Small intestine (tissue), 7 donors: Measurements from ENCODE around the gene TCF7L2. TPM values are rescaled to one million over a fixed set of nuclear protein-coding genes. Genes with fewer than 3 reads are reported as not detected.
"Not testable (repeated sequence)": the region's sequence is repeated elsewhere in the genome, so short reads cannot be mapped to it uniquely, and the experiment has no call there.

Experiments used
- DNase-seq, 2 donors: peaks; one replicate each; pipeline versions ENCODE4 v3.0.0 to v3.0.0-alpha.2; 2013
- FAIRE-seq: peaks from 2 replicates; lab custom pipeline; 2012; peaks lifted over from hg19 to GRCh38; lab: Jason Lieb, UNC
- H3K27ac ChIP-seq, 3 donors: one replicate each; pipeline ENCODE4 v1.5.1; 2013; ENCODE audit warnings: low read length in 2 of 3, mild to moderate bottlenecking in 2 of 3, control low read depth in 1 of 3, inconsistent platforms in 1 of 3, low read depth in 1 of 3, moderate library complexity in 1 of 3
- H3K27me3 ChIP-seq, 3 donors: one replicate each; pipeline ENCODE4 v1.6.1; 2013; ENCODE audit warnings: low read length in 3 of 3, inconsistent platforms in 1 of 3; ENCODE audit not compliant: control insufficient read depth in 3 of 3, insufficient read depth in 3 of 3
- H3K36me3 ChIP-seq, 3 donors: one replicate each; pipeline ENCODE4 v1.6.1; 2013; ENCODE audit warnings: low read length in 3 of 3, inconsistent platforms in 1 of 3, low read depth in 1 of 3, mild to moderate bottlenecking in 1 of 3, moderate library complexity in 1 of 3; ENCODE audit not compliant: control insufficient read depth in 3 of 3, insufficient read depth in 2 of 3
- H3K4me1 ChIP-seq, 3 donors: one replicate each; pipeline ENCODE4 v1.6.1; 2013; ENCODE audit warnings: low read length in 2 of 3, inconsistent platforms in 1 of 3, low read depth in 1 of 3, mild to moderate bottlenecking in 1 of 3, moderate library complexity in 1 of 3; ENCODE audit not compliant: control insufficient read depth in 3 of 3, insufficient read depth in 2 of 3
- H3K4me3 ChIP-seq, 3 donors: one replicate each; pipeline ENCODE4 v1.5.1; 2013; ENCODE audit warnings: low read length in 3 of 3, control low read depth in 1 of 3, inconsistent platforms in 1 of 3, low read depth in 1 of 3, mild to moderate bottlenecking in 1 of 3, moderate library complexity in 1 of 3
- H3K9me3 ChIP-seq, 2 donors: one replicate each; pipeline ENCODE4 v1.6.1; 2013; ENCODE audit warnings: low read depth in 1 of 2, low read length in 1 of 2; ENCODE audit not compliant: control insufficient read depth in 2 of 2, insufficient read depth in 1 of 2
- WGBS, 3 donors: extraction: QIAGEN DNeasy Blood & Tissue Kit; methylation state at CpG; one replicate each; pipeline ENCODE4 v1.1.7; 2013; 5-methylcytosine and 5-hydroxymethylcytosine counted together
- polyA plus RNA-seq, 4 donors: library from polyadenylated mRNA; stranded (reverse) in 3 of 4; unstranded in 1 of 4; fragments of 200-250 nt in 3 of 4; fragments of 120-200 nt in 1 of 4; gene quantifications; one replicate each; pipeline versions ENCODE4 v1.2.1 to v1.2.3, GENCODE V29; 2013
- donor health status: healthy with polysubstance abuse.
- donor health status: control.
- donor health status: control.
- donor health status: Bipolar disorder and iron deficiency.
- donor health status: healthy.

The TCF7L2 gene
- polyA plus RNA-seq, 4 donors, result 13.2 to 50.3 (median 18.8) TPM

- Histone ChIP-seq H3K4me1 (peaks cover 11 to 66% (median 50%) of the 10 kb centered on the region in 3 donors), H3K36me3 (peaks cover 0 to 13% (median 0%) of the 10 kb centered on the region in 3 donors), H3K9me3 (no peaks in the 10 kb centered on the region), H3K4me3 (peak overlapping the region in 1 of 3 donors; percentile 12), H3K27me3 (no peaks in the 10 kb centered on the region), H3K27ac (peak overlapping the region; percentile 78 to 84 (median 80))
- WGBS, 3 donors, result 13 to 32% (median 21%) methylated on average over 15 of the region's 15 CpGs
- FAIRE-seq, result no peak
- DNase-seq, result peak; percentile 72 to 82
These were observed 110.4 kb downstream of the TCF7L2 start for GRCh38 chr10:113060201-113061053.

DNA sequence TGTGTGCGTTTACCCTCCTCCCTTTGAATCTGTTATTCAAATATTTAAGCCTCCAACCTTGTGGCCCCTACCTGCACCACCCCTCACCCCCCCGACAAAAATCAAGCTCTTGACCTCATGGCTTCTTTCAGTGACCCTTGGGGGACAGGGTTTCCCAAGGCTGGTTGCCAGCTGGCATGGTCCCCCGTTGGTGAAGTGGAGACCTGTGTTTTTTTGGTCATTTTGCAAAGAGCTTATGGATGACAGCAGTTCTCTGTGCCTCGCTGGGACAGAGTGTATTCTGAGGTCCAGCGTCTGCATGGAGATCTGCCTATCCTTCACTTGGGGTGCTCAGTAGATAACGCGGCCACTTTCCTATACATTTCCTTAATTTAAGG, 111.0 kb downstream of the TCF7L2 start:
- peaks cover 12 to 71% (median 51%) of the 10 kb centered on the region in 3 donors for H3K4me1 ChIP-seq
- FAIRE-seq, result no peak
- H3K27me3 ChIP-seq, result no peaks in the 10 kb centered on the region
- WGBS, 3 donors, result 33 to 65% (median 42%) methylated on average over 7 of the region's 7 CpGs
- no peaks in the 10 kb centered on the region for H3K9me3 ChIP-seq
- no peak for DNase-seq
- H3K36me3 ChIP-seq, result peaks cover 0 to 13% (median 0%) of the 10 kb centered on the region in 3 donors
- no peak overlapping the region for H3K4me3 ChIP-seq
- peak overlapping the region in 2 of 3 donors; percentile 78 to 84 for H3K27ac ChIP-seq

- Histone ChIP-seq H3K4me3 (no peak overlapping the region), H3K36me3 (peaks cover 0 to 13% (median 0%) of the 10 kb centered on the region in 3 donors), H3K27me3 (no peaks in the 10 kb centered on the region), H3K9me3 (no peaks in the 10 kb centered on the region), H3K4me1 (peaks cover 12 to 74% (median 48%) of the 10 kb centered on the region in 3 donors), H3K27ac (peak overlapping the region in 2 of 3 donors; percentile 78 to 84)
- DNase-seq (no peak), FAIRE-seq (no peak)
- 30 to 75% (median 48%) methylated on average over 10 of the region's 10 CpGs for WGBS, 3 donors
These were observed 111.5 kb downstream of the TCF7L2 start for GRCh38 chr10:113061557-113061956.

DNA sequence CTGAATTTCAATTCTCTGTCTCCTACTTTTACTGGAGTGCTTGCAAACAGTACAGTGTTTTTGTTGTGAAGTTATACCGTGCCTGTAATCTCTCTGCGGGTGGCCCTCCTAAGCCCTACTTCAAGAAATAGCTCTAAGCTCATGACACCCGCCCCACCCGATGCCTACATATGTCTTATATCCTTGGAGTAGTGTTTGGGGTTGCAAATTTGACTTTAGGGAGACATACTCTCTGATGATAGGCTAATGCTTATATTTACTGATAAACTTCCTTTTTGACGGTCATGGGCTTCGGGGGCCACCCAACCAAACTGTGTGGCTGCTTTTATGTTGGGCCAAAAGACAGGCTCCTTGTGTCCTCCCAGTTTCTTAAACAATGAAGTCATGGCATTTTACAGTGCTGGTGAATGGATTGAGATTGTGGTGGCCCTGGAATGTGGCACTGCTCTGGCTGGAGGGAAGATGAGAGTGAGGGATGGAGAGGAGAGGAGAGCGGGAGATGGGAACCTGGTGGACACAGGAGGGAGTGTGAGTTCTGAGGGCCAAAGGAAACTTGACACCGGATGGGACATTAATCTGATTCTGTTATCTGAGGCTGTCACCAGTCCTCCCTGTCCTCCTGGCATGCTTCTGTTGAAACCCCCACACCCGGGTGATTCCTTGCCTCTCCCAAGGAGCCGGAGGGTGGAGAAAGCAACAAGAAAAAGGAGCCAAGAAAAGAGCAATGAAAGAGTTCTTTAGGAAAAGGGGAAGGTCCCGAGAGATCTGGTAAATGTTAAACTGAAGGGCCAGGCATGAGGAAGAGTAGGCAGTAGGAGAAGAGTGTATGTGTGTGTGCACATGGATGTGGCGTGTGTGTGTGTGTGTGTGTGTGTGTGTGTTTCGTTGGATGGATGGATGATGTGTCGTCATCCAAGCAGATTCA, 113.3 kb downstream of the TCF7L2 start:
- Histone ChIP-seq H3K36me3 (peaks cover 2 to 13% (median 2%) of the 10 kb centered on the region in 3 donors), H3K27me3 (no peaks in the 10 kb centered on the region), H3K4me3 (no peak overlapping the region), H3K4me1 (peaks cover 7 to 62% (median 37%) of the 10 kb centered on the region in 3 donors), H3K27ac (no peak overlapping the region), H3K9me3 (no peaks in the 10 kb centered on the region)
- 73 to 90% (median 84%) methylated on average over 14 of the region's 14 CpGs for WGBS, 3 donors
- DNase-seq (no peak), FAIRE-seq (no peak)

DNA sequence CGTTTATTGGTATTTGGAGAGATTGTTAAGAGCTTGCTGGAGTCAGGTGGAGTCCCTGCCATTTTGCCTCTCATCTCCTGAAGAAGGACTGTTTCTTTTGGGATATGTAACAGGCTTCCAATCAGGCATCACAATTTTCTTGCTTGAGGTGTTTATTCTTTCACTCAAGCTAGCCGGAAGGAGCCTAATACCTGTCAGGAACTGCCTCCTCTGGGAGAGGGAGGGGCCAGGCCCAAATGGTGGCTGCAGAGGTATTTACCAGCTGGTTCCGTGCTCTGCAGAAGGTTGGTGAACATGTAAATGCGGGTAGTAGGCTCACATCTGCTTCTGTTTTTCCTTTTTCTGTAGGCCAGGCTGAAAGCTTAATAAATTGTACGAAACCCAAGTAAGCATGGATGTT, 114.0 kb downstream of the TCF7L2 start:
- H3K4me3 ChIP-seq, result no peak overlapping the region
- FAIRE-seq (no peak), DNase-seq (no peak)
- H3K27ac ChIP-seq, result no peak overlapping the region
- 82 to 94% (median 90%) methylated on average over 5 of the region's 5 CpGs for WGBS, 3 donors
- no peaks in the 10 kb centered on the region for H3K9me3 ChIP-seq
- peaks cover 7 to 55% (median 30%) of the 10 kb centered on the region in 3 donors for H3K4me1 ChIP-seq
- peaks cover 2 to 20% (median 3%) of the 10 kb centered on the region in 3 donors for H3K36me3 ChIP-seq
- H3K27me3 ChIP-seq, result no peaks in the 10 kb centered on the region

DNA sequence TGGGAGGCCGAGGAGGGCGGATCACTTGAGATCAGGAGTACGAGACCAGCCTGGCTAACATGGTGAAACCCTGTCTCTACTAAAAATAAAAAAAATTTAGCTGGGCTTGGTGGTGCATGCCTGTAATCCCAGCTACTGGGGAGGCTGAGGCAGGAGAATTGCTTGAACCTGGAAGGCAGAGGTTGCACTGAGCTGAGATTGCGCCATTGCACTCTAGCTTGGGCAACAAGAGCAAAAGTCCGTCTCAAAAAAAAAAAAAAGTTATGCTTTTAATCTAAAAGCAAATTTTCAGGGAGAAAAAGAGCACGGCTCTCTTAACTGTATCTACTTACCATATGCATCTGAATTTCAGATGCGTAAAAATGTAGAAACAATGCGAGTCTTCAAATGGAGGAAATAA, 116.1 kb downstream of the TCF7L2 start:
- H3K9me3 ChIP-seq, DNase-seq, H3K27ac ChIP-seq, H3K27me3 ChIP-seq, FAIRE-seq, H3K4me3 ChIP-seq: not testable (repeated sequence)
- Histone ChIP-seq H3K36me3 (peaks cover 2 to 29% (median 3%) of the 10 kb centered on the region in 3 donors), H3K4me1 (peaks cover 7 to 34% (median 19%) of the 10 kb centered on the region in 3 donors)
- 91 to 93% (median 92%) methylated on average over 8 of the region's 8 CpGs for WGBS, 3 donors

- FAIRE-seq (no peak), DNase-seq (no peak)
- Histone ChIP-seq H3K4me1 (peaks cover 7 to 28% (median 16%) of the 10 kb centered on the region in 3 donors), H3K36me3 (peaks cover 2 to 33% (median 3%) of the 10 kb centered on the region in 3 donors), H3K27ac (no peak overlapping the region), H3K9me3 (no peaks in the 10 kb centered on the region), H3K4me3 (no peak overlapping the region), H3K27me3 (no peaks in the 10 kb centered on the region)
- 80 to 85% (median 82%) methylated on average over 6 of the region's 6 CpGs for WGBS, 3 donors
These were observed 116.7 kb downstream of the TCF7L2 start for GRCh38 chr10:113066561-113067312.
